ENCODE data around the gene SLC25A20. TPM values are rescaled to one million over a fixed set of nuclear protein-coding genes. Genes with fewer than 3 reads are reported as not detected.

SLC25A20 gene
- total and polyA plus RNA-seq, 4 donors: 36.9 to 223 (median 86.5) TPM

DNA sequence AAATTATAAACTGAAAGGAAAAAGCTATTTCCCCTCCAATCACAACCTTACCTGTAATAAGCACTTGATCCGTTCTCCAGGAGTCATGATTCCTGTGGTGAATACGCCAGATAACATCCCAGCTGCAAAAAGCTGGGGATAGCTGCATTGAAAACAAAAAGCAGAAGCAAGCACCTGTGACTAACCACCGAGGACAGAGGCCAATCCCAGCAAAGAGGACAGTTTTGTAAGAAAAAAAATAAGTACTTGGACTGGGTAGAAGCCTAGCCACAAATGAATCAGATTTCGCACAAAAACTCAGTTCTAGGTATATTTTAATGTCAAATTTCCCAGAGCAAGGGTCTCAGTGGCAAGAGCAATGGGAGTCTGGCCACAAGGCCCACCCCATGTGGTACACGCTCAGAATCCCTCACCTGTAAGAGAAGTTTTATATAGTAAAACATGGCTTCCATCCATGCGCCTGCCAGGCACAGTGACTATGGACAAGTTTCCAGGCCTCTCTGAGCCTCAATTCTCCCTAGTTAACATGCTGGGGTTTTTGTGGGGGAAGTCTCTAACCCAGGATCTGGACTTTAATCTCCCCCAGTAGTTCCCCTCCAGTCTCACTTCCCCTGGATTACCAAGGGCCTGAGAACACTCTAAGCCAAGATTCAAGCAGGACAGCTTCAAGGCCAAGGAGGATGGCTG, 19.2 kb downstream of the SLC25A20 start:
- Histone ChIP-seq H3K4me1 (ENCODE audit: control insufficient read depth in 4 of 4, insufficient read depth in 4 of 4, low read length in 3 of 4) (peaks cover 6 to 16% (median 15%) of the 10 kb centered on the region in 4 donors), H3K9me3 (ENCODE audit: control insufficient read depth in 4 of 4, low read length in 3 of 4) (no peaks in the 10 kb centered on the region), H3K36me3 (ENCODE audit: control insufficient read depth in 4 of 4, insufficient read depth in 3 of 4, low read depth in 1 of 4, low read length in 3 of 4) (peaks cover 16 to 22% (median 20%) of the 10 kb centered on the region in 4 donors), H3K27me3 (ENCODE audit: control insufficient read depth in 4 of 4, insufficient read depth in 4 of 4, low read length in 3 of 4) (no peaks in the 10 kb centered on the region), H3K9ac (ENCODE audit: low read depth in 1 of 2, low read length in 2 of 2) (no peak overlapping the region), H3K4me3 (ENCODE audit: low read depth in 1 of 3, low read length in 3 of 3) (no peak overlapping the region), H3K27ac (ENCODE audit: low read depth in 1 of 2, low read length in 2 of 2) (no peak overlapping the region)
- TF ChIP-seq, protein P1, sequence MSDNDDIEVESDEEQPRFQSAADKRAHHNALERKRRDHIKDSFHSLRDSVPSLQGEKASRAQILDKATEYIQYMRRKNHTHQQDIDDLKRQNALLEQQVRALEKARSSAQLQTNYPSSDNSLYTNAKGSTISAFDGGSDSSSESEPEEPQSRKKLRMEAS (IDR thresholded peaks at IDR 0.05): no peak
- TF ChIP-seq RXRA (IDR thresholded peaks at IDR 0.05) (no peak), GABPA (IDR thresholded peaks at IDR 0.05 in 1 of 2, conservative IDR thresholded peaks at IDR 0.05 in 1 of 2) (no peak), HNF4A (conservative IDR thresholded peaks at IDR 0.05) (no peak), SP1 (IDR thresholded peaks at IDR 0.05) (no peak), NR2F2 (IDR thresholded peaks at IDR 0.05) (no peak), TAF1 (conservative IDR thresholded peaks at IDR 0.05) (no peak)
- TF ChIP-seq, protein P2, sequence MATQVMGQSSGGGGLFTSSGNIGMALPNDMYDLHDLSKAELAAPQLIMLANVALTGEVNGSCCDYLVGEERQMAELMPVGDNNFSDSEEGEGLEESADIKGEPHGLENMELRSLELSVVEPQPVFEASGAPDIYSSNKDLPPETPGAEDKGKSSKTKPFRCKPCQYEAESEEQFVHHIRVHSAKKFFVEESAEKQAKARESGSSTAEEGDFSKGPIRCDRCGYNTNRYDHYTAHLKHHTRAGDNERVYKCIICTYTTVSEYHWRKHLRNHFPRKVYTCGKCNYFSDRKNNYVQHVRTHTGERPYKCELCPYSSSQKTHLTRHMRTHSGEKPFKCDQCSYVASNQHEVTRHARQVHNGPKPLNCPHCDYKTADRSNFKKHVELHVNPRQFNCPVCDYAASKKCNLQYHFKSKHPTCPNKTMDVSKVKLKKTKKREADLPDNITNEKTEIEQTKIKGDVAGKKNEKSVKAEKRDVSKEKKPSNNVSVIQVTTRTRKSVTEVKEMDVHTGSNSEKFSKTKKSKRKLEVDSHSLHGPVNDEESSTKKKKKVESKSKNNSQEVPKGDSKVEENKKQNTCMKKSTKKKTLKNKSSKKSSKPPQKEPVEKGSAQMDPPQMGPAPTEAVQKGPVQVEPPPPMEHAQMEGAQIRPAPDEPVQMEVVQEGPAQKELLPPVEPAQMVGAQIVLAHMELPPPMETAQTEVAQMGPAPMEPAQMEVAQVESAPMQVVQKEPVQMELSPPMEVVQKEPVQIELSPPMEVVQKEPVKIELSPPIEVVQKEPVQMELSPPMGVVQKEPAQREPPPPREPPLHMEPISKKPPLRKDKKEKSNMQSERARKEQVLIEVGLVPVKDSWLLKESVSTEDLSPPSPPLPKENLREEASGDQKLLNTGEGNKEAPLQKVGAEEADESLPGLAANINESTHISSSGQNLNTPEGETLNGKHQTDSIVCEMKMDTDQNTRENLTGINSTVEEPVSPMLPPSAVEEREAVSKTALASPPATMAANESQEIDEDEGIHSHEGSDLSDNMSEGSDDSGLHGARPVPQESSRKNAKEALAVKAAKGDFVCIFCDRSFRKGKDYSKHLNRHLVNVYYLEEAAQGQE (IDR thresholded peaks at IDR 0.05): no peak
- TF ChIP-seq, protein P3, sequence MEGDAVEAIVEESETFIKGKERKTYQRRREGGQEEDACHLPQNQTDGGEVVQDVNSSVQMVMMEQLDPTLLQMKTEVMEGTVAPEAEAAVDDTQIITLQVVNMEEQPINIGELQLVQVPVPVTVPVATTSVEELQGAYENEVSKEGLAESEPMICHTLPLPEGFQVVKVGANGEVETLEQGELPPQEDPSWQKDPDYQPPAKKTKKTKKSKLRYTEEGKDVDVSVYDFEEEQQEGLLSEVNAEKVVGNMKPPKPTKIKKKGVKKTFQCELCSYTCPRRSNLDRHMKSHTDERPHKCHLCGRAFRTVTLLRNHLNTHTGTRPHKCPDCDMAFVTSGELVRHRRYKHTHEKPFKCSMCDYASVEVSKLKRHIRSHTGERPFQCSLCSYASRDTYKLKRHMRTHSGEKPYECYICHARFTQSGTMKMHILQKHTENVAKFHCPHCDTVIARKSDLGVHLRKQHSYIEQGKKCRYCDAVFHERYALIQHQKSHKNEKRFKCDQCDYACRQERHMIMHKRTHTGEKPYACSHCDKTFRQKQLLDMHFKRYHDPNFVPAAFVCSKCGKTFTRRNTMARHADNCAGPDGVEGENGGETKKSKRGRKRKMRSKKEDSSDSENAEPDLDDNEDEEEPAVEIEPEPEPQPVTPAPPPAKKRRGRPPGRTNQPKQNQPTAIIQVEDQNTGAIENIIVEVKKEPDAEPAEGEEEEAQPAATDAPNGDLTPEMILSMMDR (IDR thresholded peaks at IDR 0.05; ENCODE audit: low read depth, low read length, missing input control): no peak
- TF ChIP-seq, protein P4, sequence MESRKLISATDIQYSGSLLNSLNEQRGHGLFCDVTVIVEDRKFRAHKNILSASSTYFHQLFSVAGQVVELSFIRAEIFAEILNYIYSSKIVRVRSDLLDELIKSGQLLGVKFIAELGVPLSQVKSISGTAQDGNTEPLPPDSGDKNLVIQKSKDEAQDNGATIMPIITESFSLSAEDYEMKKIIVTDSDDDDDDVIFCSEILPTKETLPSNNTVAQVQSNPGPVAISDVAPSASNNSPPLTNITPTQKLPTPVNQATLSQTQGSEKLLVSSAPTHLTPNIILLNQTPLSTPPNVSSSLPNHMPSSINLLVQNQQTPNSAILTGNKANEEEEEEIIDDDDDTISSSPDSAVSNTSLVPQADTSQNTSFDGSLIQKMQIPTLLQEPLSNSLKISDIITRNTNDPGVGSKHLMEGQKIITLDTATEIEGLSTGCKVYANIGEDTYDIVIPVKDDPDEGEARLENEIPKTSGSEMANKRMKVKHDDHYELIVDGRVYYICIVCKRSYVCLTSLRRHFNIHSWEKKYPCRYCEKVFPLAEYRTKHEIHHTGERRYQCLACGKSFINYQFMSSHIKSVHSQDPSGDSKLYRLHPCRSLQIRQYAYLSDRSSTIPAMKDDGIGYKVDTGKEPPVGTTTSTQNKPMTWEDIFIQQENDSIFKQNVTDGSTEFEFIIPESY (IDR thresholded peaks at IDR 0.05): no peak
- 92% methylated on average over 6 of the region's 6 CpGs for WGBS
- no peak for DNase-seq (ENCODE audit: low spot score)

DNA sequence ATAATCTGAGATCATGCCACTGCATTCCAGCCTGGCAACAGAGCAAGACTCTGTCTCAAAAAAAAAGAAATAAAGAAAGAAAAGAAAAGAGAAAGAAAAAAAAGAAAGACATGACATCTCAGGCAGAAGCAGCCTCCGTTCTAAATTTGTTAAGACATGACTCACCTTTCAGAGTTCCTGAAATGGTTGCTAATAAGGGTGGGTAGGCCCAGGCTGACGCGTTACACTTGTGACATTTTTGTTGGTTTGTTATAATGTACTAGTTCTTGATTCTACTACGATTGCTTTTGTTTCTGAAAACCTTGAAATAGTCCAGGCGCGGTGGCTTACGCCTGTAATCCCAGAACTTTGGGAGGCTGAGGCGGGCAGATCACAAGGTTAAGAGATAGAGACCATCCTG, 21.0 kb downstream of the SLC25A20 start:
- H3K4me1 ChIP-seq (ENCODE audit: control insufficient read depth in 4 of 4, insufficient read depth in 4 of 4, low read length in 3 of 4): peaks cover 5 to 16% (median 15%) of the 10 kb centered on the region in 4 donors
- H3K27ac ChIP-seq (ENCODE audit: low read depth in 1 of 2, low read length in 2 of 2): no peak overlapping the region
- H3K36me3 ChIP-seq (ENCODE audit: control insufficient read depth in 4 of 4, insufficient read depth in 3 of 4, low read depth in 1 of 4, low read length in 3 of 4): peaks cover 16 to 22% (median 18%) of the 10 kb centered on the region in 4 donors
- DNase-seq (ENCODE audit: low spot score): no peak
- H3K9ac ChIP-seq (ENCODE audit: low read depth in 1 of 2, low read length in 2 of 2): no peak overlapping the region
- H3K27me3 ChIP-seq (ENCODE audit: control insufficient read depth in 4 of 4, insufficient read depth in 4 of 4, low read length in 3 of 4): no peaks in the 10 kb centered on the region
- WGBS: 91% methylated on average over 8 of the region's 8 CpGs
- no peaks in the 10 kb centered on the region for H3K9me3 ChIP-seq (ENCODE audit: control insufficient read depth in 4 of 4, low read length in 3 of 4)
- H3K4me3 ChIP-seq (ENCODE audit: low read depth in 1 of 3, low read length in 3 of 3): no peak overlapping the region
- TF ChIP-seq JUND (IDR thresholded peaks at IDR 0.05) (no peak), GABPA (IDR thresholded peaks at IDR 0.05 in 1 of 2, conservative IDR thresholded peaks at IDR 0.05 in 1 of 2) (no peak), NR2F2 (IDR thresholded peaks at IDR 0.05) (no peak), TAF1 (conservative IDR thresholded peaks at IDR 0.05) (no peak), YY1 (IDR thresholded peaks at IDR 0.05) (no peak), HNF4G (IDR thresholded peaks at IDR 0.05) (no peak), EGR1 (IDR thresholded peaks at IDR 0.05; ENCODE audit: low read depth in 2 of 2) (no peak), FOXA1 (IDR thresholded peaks at IDR 0.05) (no peak), SP1 (IDR thresholded peaks at IDR 0.05) (no peak), HNF4A (conservative IDR thresholded peaks at IDR 0.05) (no peak), FOXA2 (IDR thresholded peaks at IDR 0.05) (no peak), RAD21 (IDR thresholded peaks at IDR 0.05) (no peak), RXRA (IDR thresholded peaks at IDR 0.05) (no peak)
- TF ChIP-seq, protein P3 (IDR thresholded peaks at IDR 0.05; ENCODE audit: low read depth, low read length, missing input control): no peak
- TF ChIP-seq, protein P4 (IDR thresholded peaks at IDR 0.05): no peak
- TF ChIP-seq, protein P1 (IDR thresholded peaks at IDR 0.05): no peak
- TF ChIP-seq, protein P5, sequence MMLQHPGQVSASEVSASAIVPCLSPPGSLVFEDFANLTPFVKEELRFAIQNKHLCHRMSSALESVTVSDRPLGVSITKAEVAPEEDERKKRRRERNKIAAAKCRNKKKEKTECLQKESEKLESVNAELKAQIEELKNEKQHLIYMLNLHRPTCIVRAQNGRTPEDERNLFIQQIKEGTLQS (IDR thresholded peaks at IDR 0.05): no peak
